K562 (cell line): Measurements from ENCODE around the gene SAMD4A. TPM values are rescaled to one million over a fixed set of nuclear protein-coding genes. Genes with fewer than 3 reads are reported as not detected.

ENCODE experiments used
- CBFA2T3 ChIP-seq: fragments of 450-650 bp; IDR thresholded peaks from 2 replicates; pipeline ENCODE4 v1.6.1; 2017
- CTBP1 ChIP-seq: fragments of 450-650 bp; IDR thresholded peaks from 2 replicates; pipeline ENCODE4 v1.6.1; 2016; ENCODE audit warnings: borderline replicate concordance
- CUX1 ChIP-seq: fragments of 200-800 bp; sonication (Bioruptor generic); IDR thresholded peaks from 2 replicates; pipeline ENCODE4 v1.6.1; 2016; ENCODE audit warnings: missing genetic modification characterization, missing compliant biosample characterization
- ETV1 ChIP-seq: fragments of 450-650 bp; conservative IDR thresholded peaks from 2 replicates; pipeline ENCODE4 v1.6.1; 2016; ENCODE audit warnings: missing genetic modification characterization, control low read depth, low read depth, missing compliant biosample characterization
- PRMT5 ChIP-seq: sonication (generic); formaldehyde crosslinking; IDR thresholded peaks from 2 replicates; pipeline ENCODE4 v1.5.0; 2020; ENCODE audit warnings: missing genetic modification reagents
- TCF7 ChIP-seq: sonication (generic); IDR thresholded peaks from 2 replicates; pipeline ENCODE4 v1.6.1; 2016; ENCODE audit warnings: antibody characterized with exemption, borderline replicate concordance
- ZNF592 ChIP-seq: fragments of 450-650 bp; IDR thresholded peaks from 2 replicates; pipeline ENCODE4 v1.6.1; 2017; ENCODE audit warnings: antibody characterized with exemption, mild to moderate bottlenecking
- ZNF75A ChIP-seq: fragments of 450-650 bp; formaldehyde crosslinking; IDR thresholded peaks from 2 replicates; pipeline ENCODE4 v1.4.0; 2020; ENCODE audit warnings: mild to moderate bottlenecking
- polyA plus RNA-seq, 8 experiments: library from polyadenylated mRNA; depleted of rRNA in 4 of 8; stranded (reverse) in 5 of 8; unstranded in 3 of 8; fragments of >200 nt; fragmentation: Nextera tagmentation in 2 of 8; fragmentation: Illumina TruSeq in 1 of 8; extraction: Ambion mirVana in 2 of 8; extraction: Trizol in 1 of 8; gene quantifications; 2 replicates each; pipeline versions ENCODE4 v1.2.1 to v1.2.3, GENCODE V29; 2011 to 2014; ENCODE audit warnings: inconsistent platforms in 1 of 8, missing spikeins in 1 of 8
- total RNA-seq, 7 experiments: library from RNA; depleted of rRNA in 6 of 7; stranded (reverse); fragments of >200 nt in 6 of 7; fragmentation: Illumina TruSeq in 2 of 7; extraction: Trizol in 2 of 7; gene quantifications; 2 replicates each; pipeline versions ENCODE4 v1.2.1 to v1.2.3, GENCODE V29; 2011 to 2021; ENCODE audit warnings: low replicate concordance in 1 of 7

Gene SAMD4A
- total and polyA plus RNA-seq, 9 of the 15 experiments (the other 6 are each of a cell fraction or from before 2014, with no cell fraction given) = 0.66 to 6.8 (median 3.3) TPM

DNA sequence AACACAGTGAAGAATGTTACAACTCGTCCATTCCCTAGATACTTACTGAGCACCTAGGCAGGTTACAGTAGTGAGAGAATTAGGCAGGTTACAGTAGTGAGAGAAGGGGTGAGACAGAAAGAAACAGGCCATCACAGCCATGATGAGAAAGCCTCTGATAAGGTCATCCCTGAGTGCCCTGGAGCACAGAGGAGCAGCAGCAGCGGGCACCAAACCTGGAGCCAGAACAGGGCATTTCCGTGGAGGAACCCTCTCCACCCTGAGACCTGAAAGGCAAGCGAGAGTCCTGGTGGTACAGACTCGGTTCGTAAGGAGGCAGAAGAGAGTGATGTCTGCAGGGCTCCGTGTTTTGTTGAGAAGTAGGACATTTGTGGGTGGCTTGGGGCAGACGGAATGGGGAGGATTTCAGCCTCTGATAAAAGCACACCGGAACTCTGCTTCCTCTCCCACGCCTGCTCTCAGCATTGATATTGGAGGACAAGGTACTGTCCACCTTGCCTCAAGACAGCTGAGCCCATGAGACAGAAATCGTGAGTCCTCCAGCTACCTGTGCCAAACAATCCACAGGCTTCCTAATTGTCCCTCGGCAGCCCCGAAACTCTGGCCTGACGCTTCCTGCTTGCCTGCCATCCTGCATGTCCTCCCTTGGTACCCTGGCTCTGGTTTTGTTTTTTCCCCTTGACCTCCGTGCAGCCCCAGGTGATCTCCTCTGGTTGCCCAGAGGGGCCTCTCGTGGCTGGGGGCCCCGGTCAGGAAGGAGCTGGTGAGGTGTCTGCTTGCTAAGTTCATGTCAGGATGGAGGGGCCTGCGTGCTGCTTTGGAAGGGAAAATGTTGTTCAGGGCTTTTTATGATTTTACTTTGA, 199.6 kb downstream of the SAMD4A start (continued):
- TF ChIP-seq ZNF592 (peak; percentile 71), PRMT5 (CRISPR knock-in tag) (no peak), CUX1 (CRISPR knock-in tag) (no peak), CBFA2T3 (peak; percentile 36; the same call in 1 of the 2 replicates), ZNF75A (CRISPR knock-in tag) (no peak), TCF7 (no peak), ETV1 (tag) (peak; percentile 51; the same call in 1 of the 2 replicates), CTBP1 (peak; percentile 33; the same call in 1 of the 2 replicates)
